Cardiac atrium fibroblast (primary cell): ENCODE data around the gene FAM131A. TPM values are rescaled to one million over a fixed set of nuclear protein-coding genes. Genes with fewer than 3 reads are reported as not detected.

Experiments used
- total RNA-seq: library from RNA; depleted of rRNA; stranded (reverse); fragments of >200 nt; gene quantifications from 2 replicates; pipeline ENCODE4 v1.2.3, GENCODE V29; 2015

FAM131A gene, protein sequence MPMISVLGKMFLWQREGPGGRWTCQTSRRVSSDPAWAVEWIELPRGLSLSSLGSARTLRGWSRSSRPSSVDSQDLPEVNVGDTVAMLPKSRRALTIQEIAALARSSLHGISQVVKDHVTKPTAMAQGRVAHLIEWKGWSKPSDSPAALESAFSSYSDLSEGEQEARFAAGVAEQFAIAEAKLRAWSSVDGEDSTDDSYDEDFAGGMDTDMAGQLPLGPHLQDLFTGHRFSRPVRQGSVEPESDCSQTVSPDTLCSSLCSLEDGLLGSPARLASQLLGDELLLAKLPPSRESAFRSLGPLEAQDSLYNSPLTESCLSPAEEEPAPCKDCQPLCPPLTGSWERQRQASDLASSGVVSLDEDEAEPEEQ
- total RNA-seq: 15.9 and 24.2 TPM in 2 replicates

DNA sequence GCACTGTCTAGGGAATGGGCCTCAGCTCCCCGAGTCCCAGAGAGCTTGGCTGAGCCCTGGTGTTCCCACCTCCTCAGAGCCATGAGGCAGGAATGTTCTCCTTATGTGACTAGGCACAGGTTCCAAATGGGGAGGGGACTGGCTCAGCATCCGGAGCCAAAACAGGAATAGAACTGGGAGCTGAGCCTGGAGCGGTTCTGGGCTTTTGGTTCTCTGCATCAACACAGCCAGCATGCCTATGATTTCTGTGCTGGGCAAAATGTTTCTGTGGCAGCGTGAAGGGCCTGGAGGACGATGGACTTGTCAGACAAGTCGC is at the start of gene FAM131A:
Gene FAM131A (plus strand): TSS at position 202 of the 316 bp plus-strand sequence. CDS start 31 bp downstream, at position 233.

DNA sequence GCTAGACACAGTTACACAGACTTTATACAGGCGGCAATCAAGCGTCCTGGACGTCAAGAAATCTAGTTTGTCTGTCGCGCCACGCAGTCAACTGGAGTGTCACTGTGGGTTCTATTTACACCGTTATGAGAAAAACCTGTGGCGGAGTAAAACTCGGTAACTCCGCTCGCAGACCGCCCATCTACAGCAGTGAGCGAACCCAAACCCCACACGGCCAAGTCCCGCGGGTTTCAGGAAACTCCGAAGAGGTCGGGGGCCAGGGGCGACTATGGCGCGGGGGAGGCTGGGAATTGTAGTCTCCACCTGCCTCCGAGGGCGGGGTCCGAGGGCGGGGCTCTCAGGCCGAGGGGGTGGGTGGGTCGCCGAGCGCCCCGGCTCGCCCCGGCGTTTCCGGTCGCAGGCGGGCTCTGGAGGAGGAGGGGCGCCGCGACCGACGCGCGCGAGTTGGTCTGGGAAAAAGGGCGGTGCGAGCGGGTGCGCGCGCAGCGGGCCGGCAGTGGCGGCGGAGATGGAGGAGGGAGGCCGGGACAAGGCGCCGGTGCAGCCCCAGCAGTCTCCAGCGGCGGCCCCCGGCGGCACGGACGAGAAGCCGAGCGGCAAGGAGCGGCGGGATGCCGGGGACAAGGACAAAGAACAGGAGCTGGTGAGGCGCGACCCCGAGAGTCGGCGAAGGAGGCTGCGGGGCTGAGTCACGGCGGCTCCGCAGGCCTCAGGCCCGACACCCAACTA is 38.5 kb upstream of the FAM131A start, which contains the start of gene PSMD2:
Gene PSMD2 (plus strand): TSS at position 483 of the 729 bp plus-strand sequence. CDS start 26 bp downstream, at position 509.

DNA sequence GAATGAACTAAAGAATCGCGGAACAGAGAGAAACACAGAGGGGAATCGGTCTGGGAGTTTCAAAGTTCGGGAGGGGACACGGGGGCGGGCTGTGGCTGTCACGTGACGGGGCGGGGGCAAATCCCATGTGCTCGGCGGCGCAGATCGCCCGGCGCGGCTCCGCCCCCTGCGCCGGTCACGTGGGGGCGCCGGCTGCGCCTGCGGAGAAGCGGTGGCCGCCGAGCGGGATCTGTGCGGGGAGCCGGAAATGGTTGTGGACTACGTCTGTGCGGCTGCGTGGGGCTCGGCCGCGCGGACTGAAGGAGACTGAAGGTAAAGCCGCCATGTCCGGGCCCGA is 23.1 kb upstream of the FAM131A start, which contains the start of gene EIF4G1:
Gene EIF4G1 (plus strand): TSS at position 244 of the 337 bp plus-strand sequence. CDS start 1,191 bp downstream, outside the sequence.

GRCh38 chr3:184361532-184361931 is 24.1 kb downstream of the FAM131A start, which contains the start of the genes CLCN2 and POLR2H:
Gene CLCN2, minus strand, starts transcription at chr3:184361605. Its CDS starts 126 bp downstream, at chr3:184361479.
Gene POLR2H, plus strand, starts transcription at chr3:184361710. Its CDS starts 1,783 bp downstream, at chr3:184363493.

DNA sequence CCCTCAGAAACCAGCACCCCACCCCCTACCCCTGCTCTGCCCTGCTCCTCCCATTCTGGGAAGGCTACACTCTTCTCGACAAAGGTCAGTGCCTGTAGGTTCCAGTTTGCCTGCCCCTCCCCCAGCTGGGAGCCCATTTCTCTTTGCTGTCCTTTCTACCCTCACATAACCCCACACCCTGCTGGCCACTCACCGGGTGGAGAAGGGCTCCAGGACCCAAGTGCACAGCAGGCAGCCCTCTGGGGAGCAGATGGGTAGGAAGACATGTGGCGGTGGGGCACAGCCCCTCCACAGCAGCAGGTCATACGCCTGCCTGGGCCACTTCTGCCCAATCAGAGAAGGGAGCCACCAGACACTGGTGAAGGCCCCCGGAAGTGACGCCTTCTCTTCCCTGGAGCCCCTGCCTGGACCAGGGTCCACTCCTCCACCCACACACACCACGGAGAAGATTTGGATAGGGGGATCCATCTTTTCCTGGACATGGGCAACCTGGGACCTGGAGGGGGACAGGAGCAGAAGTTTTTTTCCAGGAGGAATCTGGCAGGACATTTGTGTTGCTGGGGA is 40.6 kb downstream of the FAM131A start, which contains the start of gene THPO:
Gene THPO (minus strand): TSS at position 326 of the 564 bp plus-strand sequence. CDS start 1,948 bp downstream, outside the sequence.

GRCh38 chr3:184379358-184380184 is 42.2 kb downstream of the FAM131A start, which contains the start of gene CHRD:
Gene CHRD, plus strand, starts transcription at chr3:184380054. Its CDS starts 265 bp downstream, at chr3:184380319.

Other genes starting within 250 kb of the FAM131A start
- gene HTR3E, start 240.5 kb upstream of the FAM131A start, total RNA-seq: not detected in 2 replicates
- gene EIF2B5, start 202.2 kb upstream of the FAM131A start, total RNA-seq: 18.6 and 22.2 TPM in 2 replicates
- 30.7 and 34.8 TPM in 2 replicates for gene DVL3, start 182.2 kb upstream of the FAM131A start, total RNA-seq
- gene AP2M1, start 162.7 kb upstream of the FAM131A start, total RNA-seq: 371 and 429 TPM in 2 replicates
- gene ABCF3, start 151.4 kb upstream of the FAM131A start, total RNA-seq: 51.1 and 56.2 TPM in 2 replicates
- not detected in 2 replicates for gene VWA5B2, start 108.0 kb upstream of the FAM131A start, total RNA-seq
- 46.8 and 89.0 TPM in 2 replicates for gene ALG3, start 88.6 kb upstream of the FAM131A start, total RNA-seq
- gene EEF1AKMT4, start 87.9 kb upstream of the FAM131A start, total RNA-seq: 3.6 and 5.2 TPM in 2 replicates
- gene CAMK2N2, start 76.0 kb upstream of the FAM131A start, total RNA-seq: 0.65 TPM in 1 of 2 replicates, not detected in the other
- gene ECE2, start 61.6 kb upstream of the FAM131A start, total RNA-seq: not detected in 2 replicates
- 240 and 344 TPM in 2 replicates for gene PSMD2, start 38.4 kb upstream of the FAM131A start, total RNA-seq
- gene EIF4G1, start 23.0 kb upstream of the FAM131A start, total RNA-seq: 296 and 333 TPM in 2 replicates
- gene CLCN2, start 24.0 kb downstream of the FAM131A start, total RNA-seq: 3.1 and 4.5 TPM in 2 replicates
- gene POLR2H, start 24.1 kb downstream of the FAM131A start, total RNA-seq: 75.7 and 85.4 TPM in 2 replicates
- gene THPO, start 40.6 kb downstream of the FAM131A start, total RNA-seq: not detected in 2 replicates
- gene CHRD, start 42.5 kb downstream of the FAM131A start, total RNA-seq: 0.18 and 0.32 TPM in 2 replicates
- 1.3 and 3.4 TPM in 2 replicates for gene EPHB3, start 224.2 kb downstream of the FAM131A start, total RNA-seq